NCI-H1436 (cell line): Measurements from ENCODE around the gene SMARCA4.
A peak's percentile ranks its signal among the peaks of the same experiment; 100 is the strongest.

ENCODE experiments used
- DNase-seq: peaks from one replicate; lab custom pipeline; 2025; lab: John Stamatoyannopoulos, UW

Gene SMARCA4

DNA sequence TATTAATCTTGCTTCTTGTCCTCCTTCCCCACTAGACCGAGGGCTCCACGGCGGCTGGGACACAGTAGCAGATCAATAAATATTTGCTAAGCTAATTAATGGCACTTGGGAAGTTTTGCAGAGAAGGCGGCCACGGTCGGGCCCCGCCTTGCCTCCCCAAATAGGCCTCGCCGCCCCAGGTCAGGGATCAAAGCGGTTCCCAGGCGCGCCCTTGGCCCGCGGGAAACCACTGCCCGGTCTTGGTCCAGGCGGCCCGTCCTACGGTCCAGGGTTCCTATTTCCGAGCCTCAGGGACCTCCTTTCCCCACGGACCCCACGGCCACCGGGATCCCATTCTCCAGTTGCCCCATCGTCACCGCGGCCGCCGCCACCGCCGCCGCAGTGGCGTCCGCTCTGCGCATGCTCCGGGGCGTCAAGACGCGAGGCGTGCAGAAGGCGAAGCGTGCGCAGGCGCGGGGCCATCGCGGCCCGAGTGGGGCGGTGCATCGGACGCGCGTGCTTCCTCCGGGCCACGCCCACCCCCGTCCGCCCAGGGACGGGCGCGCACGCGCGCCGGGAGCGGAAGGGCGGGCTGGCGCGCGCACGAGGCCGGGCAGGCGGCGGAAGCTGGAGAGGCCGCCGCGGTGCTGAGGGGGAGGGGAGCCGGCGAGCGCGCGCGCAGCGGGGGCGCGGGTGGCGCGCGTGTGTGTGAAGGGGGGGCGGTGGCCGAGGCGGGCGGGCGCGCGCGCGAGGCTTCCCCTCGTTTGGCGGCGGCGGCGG, at the start of gene SMARCA4:
Gene SMARCA4 (plus strand): TSS at position 717 of the 759 bp plus-strand sequence. CDS start 23,122 bp downstream, outside the sequence.
- peak; percentile 96 for DNase-seq

DNA sequence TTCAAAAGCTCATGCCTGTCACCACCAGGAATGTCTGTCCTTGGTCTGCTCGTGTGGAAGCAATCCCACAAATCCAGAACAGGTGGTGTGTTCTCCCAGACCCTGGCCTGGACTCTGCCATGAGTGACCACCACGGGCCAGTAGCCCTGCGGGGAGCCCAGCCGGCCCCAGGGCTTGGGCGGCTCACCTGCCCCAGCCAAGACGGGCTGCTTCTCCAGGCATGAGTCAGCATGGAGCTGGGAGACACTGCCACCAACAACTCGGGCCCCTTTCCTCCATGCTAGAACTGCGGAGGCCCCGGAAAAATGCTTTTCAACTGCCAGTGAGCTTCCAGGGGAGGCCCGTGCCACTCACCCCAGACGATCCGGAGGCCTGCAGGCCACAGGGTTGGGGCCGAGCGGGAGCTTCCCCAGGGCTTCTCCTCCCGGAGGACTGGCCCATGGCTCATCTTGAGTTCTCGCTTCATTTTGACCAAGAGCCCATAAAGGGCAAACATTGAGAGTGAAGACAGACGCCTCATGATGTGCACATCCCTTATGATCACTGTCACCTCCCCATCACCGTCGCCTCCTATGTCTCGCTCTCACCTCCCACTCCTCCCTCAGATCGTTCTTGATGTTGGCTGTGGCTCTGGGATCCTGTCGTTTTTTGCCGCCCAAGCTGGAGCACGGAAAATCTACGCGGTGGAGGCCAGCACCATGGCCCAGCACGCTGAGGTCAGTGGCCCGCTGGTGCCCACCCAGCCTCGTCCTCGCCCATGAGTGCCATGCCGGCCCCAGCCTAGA, 49.1 kb upstream of the SMARCA4 start:
- DNase-seq, result no peak

DNA sequence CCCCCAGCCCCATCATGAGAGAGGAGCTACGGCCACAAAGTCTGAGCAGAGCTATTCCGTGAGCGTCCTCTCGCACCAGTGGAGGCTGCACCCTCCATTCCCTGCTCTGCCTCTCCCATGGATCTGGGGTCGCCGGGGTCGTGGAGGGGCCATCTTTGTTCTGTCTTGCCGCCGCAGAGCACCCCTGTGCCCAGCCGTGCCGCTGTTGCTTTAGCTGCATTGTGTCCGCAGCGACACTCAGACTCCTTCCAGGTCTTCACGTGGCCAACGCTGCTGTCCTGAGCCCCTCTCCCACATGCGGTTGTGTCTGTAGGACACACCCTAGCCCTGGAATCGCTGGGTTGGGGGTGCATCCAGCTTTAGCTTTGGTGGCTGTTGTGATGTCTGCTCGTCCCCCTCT, 48.2 kb upstream of the SMARCA4 start:
- no peak for DNase-seq

- no peak for DNase-seq
Observed at GRCh38 chr19:10913716-10914340, 47.0 kb upstream of the SMARCA4 start.

DNA sequence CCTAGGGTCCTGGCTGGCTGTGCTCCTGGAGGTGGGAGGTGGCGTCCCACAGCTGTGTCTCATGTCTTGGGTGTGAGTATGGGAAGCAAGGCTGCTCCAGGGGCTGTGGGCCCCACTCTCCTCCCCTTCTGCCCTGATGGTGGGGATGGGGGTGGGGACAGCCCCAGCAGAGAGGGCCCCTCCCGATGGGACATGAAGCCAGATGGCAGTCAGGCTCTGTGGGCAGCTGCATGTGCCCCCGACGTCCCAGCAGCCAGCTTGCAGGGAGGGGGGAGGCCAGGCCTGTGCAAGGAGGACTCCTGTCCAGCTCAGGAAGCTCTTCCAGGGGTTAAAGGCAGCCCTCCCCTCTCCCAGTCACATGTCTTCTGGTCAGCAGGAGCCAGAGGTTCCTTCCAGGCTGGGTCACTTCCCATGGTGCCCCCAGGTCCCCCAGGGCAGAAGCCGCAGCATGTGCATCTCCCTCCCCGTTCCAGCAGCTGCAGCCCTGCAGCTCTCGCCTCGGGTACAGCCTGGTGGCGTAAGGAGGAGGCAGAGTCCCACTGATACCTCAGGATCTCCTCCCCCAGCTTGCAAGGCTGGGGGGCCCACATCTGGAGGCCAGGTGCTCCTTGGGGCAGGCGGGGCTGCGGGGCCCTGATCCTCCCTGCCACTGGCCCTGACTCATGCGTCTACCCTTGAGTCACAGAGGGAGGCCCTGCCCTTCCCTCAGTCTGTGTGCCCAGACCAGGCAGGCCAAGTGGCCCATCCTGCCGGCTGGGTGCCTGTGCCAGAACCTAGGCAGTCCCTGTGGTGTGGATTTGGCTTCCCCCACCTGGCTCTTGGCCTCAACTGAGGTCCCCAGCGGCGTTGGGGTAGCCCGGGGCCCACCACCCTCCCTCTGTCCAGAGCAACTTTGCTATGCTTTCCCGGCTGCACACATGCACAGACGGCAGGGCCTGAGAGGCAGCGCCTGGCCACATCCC, 45.4 kb upstream of the SMARCA4 start:
- DNase-seq, result no peak

DNA sequence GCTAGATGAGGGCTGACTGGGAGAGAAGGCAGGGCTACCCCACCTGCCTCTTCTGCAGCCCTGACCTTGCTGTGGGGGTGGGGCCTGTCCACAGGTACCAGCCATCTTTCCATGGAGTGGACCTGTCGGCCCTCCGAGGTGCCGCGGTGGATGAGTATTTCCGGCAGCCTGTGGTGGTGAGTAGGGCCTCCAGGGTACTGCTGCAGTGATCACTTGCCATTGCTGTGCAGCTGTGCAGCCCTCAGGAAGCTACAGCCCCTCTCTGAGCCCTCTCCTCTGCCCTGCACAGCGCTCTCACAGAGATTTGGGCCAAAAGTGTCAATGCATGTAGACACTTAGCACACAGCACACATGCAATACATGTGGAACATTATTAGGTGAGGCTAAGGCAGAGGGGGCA, 44.2 kb upstream of the SMARCA4 start:
- DNase-seq, result no peak

GRCh38 chr19:10918359-10918758, 42.5 kb upstream of the SMARCA4 start:
- DNase-seq, result no peak

GRCh38 chr19:10919352-10920287, 41.2 kb upstream of the SMARCA4 start:
- DNase-seq, result no peak

DNA sequence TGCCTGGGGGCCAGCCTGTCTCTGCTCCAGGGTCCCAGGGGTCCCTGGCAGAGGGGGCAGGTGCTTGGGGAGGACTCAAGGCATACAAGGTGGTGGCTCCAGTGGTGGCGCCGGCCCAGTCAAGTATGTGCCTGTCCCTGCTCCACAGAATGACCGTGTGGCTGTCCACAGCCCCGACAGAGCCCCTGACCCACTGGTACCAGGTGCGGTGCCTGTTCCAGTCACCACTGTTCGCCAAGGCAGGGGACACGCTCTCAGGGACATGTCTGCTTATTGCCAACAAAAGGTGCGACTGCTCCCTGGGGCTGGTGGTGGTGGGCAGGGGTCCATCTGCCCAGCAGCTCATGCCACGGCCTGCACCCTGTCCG, 40.6 kb upstream of the SMARCA4 start:
- no peak for DNase-seq

GRCh38 chr19:10920781-10921180, 40.0 kb upstream of the SMARCA4 start:
- DNase-seq, result no peak

GRCh38 chr19:10921199-10921909, 39.5 kb upstream of the SMARCA4 start:
- DNase-seq, result no peak

- no peak for DNase-seq
Observed at GRCh38 chr19:10921910-10922637, 38.8 kb upstream of the SMARCA4 start.

GRCh38 chr19:10922638-10923014, 38.2 kb upstream of the SMARCA4 start:
- no peak for DNase-seq

DNA sequence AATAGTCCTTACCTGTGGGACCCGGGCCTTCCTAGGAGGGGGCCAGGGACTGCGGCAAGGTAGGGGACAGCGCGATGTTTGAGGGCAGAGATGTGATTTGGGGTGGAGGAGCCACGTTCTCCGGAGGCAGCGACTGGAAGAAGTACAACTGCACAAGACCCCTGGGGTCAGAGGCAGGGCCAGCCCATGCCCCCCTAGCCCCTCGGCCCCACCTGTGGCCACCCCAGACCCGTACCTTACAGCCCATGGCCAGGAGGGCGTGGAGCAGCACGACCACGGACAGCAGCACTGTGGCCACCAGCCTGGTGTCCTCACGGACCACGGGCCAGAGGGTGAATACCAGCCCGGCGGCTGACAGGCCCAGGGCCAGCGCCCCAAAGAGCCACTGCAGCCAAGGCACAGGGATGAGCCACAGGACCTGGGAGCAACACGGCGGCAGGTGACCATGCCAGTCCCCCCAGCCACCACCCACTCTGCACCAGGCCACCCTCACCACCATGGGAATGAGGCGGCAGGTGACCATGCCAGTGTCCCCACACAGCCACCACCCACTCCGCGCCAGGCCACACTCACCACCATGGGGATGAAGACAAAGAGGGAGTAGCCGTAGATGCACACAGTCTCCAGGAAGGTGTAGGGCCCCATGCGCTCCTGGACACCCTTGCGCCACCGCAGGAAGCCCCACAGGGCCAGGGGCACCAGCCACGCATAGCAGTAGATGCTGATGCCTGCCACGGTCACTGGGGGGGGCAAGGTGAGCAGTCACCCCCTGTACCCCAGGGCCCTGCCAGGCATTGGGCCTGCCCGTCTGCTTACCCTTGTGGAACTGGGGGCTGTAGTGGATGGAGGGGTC, 37.3 kb upstream of the SMARCA4 start:
- no peak for DNase-seq

- DNase-seq, result no peak
Observed at GRCh38 chr19:10924597-10924996, 36.2 kb upstream of the SMARCA4 start.

DNA sequence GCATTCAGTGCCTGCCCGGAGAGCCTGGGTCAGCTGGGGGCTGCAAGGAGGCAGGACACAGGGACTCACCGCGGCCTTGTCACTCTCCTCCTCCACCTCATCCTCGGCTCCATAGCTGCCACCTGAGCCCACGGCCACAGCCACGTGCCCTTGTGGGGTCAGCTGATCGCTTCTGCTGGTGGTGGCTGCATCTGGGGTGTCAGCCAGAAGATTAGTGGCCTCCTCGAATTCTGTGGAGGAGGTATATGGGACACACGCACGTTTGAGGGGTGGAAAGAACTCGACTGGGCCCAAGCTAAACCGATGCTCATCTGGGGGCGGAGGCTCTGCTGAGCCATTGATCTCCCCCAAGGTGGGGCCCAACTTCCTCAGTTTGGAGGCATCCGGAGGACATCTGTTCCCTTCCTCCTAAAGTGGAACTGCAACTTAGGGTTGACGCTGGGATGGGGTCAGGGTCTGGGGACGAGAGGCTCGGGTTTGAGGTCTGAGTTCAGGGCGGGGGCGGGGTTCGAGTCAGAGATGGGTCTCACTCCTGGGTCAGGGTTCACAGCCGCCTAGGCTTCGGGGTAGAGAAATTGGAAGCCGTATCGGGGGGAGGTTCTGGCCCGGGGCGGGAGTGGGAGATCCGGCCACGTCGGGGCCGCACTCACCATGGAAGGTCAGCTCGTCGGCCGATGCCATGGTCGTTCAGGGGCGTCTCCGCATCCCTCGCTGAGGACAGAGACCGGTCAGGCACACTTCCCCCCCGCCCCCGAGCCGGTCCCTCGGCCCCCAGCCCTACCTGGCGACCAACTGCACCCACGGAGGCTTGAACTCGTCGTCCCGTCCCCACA, 32.9 kb upstream of the SMARCA4 start:
- DNase-seq, result no peak
